SK-N-SH (cell line): ENCODE measurements around the gene TBC1D5. TPM values are rescaled to one million over a fixed set of nuclear protein-coding genes. Genes with fewer than 3 reads are reported as not detected.

ENCODE experiments used
- CTCF ChIA-PET: fragments of 300-600, 350-600 bp; formaldehyde crosslinking; extraction: SDS; loops from one replicate; lab custom pipeline; 2021; lab: Yijun Ruan, JAX
- POLR2A ChIA-PET: fragments of 350-600 bp; sonication (Branson Sonifier 250); formaldehyde crosslinking; extraction: SDS; loops from one replicate; lab custom pipeline; 2020; ENCODE audit warnings: antibody characterized with exemption, inconsistent platforms; lab: Yijun Ruan, JAX
- DNase-seq: peaks from one replicate; pipeline ENCODE4 v3.0.0; 2012
- H2AFZ ChIP-seq: fragments of 200-600 bp; sonication (generic); 2 replicates; pipeline ENCODE4 v1.8.1; 2016; ENCODE audit warnings: antibody characterized with exemption, mild to moderate bottlenecking, low read depth
- H3F3A ChIP-seq: fragments of 200-600 bp; sonication (generic); replicated peaks from 2 replicates; pipeline ENCODE3; 2016; ENCODE audit warnings: antibody characterized with exemption, mild to moderate bottlenecking; ENCODE audit not compliant: insufficient read depth
- H3K27ac ChIP-seq, 2 experiments: fragments of 200-500 bp in 1 of 2; fragments of 200-600 bp in 1 of 2; sonication (Bioruptor generic) in 1 of 2; sonication (generic), shearing (Covaris generic) in 1 of 2; 2 replicates each; pipeline versions ENCODE4 v1.5.1 to v1.6.1; 2014 to 2016; ENCODE audit warnings: low read depth in 2 of 2, inconsistent platforms in 1 of 2, low read length in 1 of 2, mild to moderate bottlenecking in 1 of 2, mixed read lengths in 1 of 2
- H3K27me3 ChIP-seq: fragments of 200-600 bp; sonication (generic), shearing (Covaris generic); 2 replicates; pipeline ENCODE4 v1.6.1; 2016; ENCODE audit warnings: mixed run types; ENCODE audit not compliant: insufficient read depth
- H3K36me3 ChIP-seq, 2 experiments: fragments of 200-500 bp in 1 of 2; fragments of 200-600 bp in 1 of 2; sonication (Bioruptor generic) in 1 of 2; sonication (generic) in 1 of 2; replicated peaks in 1 of 2; 2 replicates each; pipeline versions ENCODE3 to v1.5.1; 2014 to 2016; ENCODE audit warnings: low read length in 1 of 2, mild to moderate bottlenecking in 1 of 2; ENCODE audit not compliant: insufficient read depth in 2 of 2, control insufficient read depth in 1 of 2
- H3K4me1 ChIP-seq, 2 experiments: fragments of 200-500 bp in 1 of 2; fragments of 200-600 bp in 1 of 2; sonication (Bioruptor generic) in 1 of 2; sonication (generic), shearing (Covaris generic) in 1 of 2; 2 replicates each; pipeline versions ENCODE4 v1.5.1 to v1.6.1; 2014 to 2016; ENCODE audit warnings: low read depth in 1 of 2, low read length in 1 of 2, mixed run types in 1 of 2; ENCODE audit not compliant: insufficient read depth in 2 of 2, control insufficient read depth in 1 of 2
- H3K4me2 ChIP-seq: fragments of 200-600 bp; sonication (generic), shearing (Covaris generic); 2 replicates; pipeline ENCODE4 v1.6.1; 2017; ENCODE audit warnings: mixed run types
- H3K4me3 ChIP-seq, 2 experiments: fragments of 200-500 bp in 1 of 2; fragments of 200-600 bp in 1 of 2; sonication (Bioruptor generic) in 1 of 2; sonication (generic), shearing (Covaris generic) in 1 of 2; 2 replicates each; pipeline versions ENCODE4 v1.5.1 to v1.8.1; 2014 to 2016; ENCODE audit warnings: low read depth in 2 of 2, inconsistent platforms in 1 of 2, low read length in 1 of 2, mild to moderate bottlenecking in 1 of 2, mixed read lengths in 1 of 2, moderate library complexity in 1 of 2
- H3K79me2 ChIP-seq: fragments of 200-600 bp; sonication (generic); 2 replicates; pipeline ENCODE4 v1.8.1; 2017; ENCODE audit warnings: mild to moderate bottlenecking; ENCODE audit not compliant: insufficient read depth
- H3K9ac ChIP-seq: fragments of 200-600 bp; sonication (generic); 2 replicates; pipeline ENCODE4 v1.6.1; 2017; ENCODE audit warnings: mixed run types
- H3K9me2 ChIP-seq: fragments of 200-600 bp; sonication (generic); 2 replicates; pipeline ENCODE4 v1.6.1; 2017; ENCODE audit warnings: mixed run types
- H3K9me3 ChIP-seq: fragments of 200-600 bp; sonication (generic); 2 replicates; pipeline ENCODE4 v1.6.1; 2017; ENCODE audit warnings: mixed run types, mild to moderate bottlenecking, moderate library complexity
- H4K20me1 ChIP-seq: fragments of 200-600 bp; sonication (generic); 2 replicates; pipeline ENCODE4 v1.6.1; 2017; ENCODE audit warnings: mild to moderate bottlenecking, mixed run types; ENCODE audit not compliant: insufficient read depth
- CHD2 ChIP-seq: fragments of 150-350 bp; IDR thresholded peaks from 2 replicates; pipeline ENCODE4 v1.6.1; 2018; ENCODE audit warnings: low read length; ENCODE audit not compliant: partially characterized antibody
- EP300 ChIP-seq, 2 experiments: IDR thresholded peaks; 2 replicates each; pipeline versions ENCODE4 v1.4.0 to v1.6.1; 2012; ENCODE audit warnings: borderline replicate concordance in 1 of 2, low read depth in 1 of 2, low read length in 1 of 2
- EZH2phosphoT487 ChIP-seq: fragments of 200-600 bp; sonication (generic); IDR thresholded peaks from 2 replicates; pipeline ENCODE4 v1.6.1; 2017; ENCODE audit warnings: low read depth, mixed run types, mild to moderate bottlenecking, antibody characterized with exemption, moderate library complexity, borderline replicate concordance
- FOXJ3 ChIP-seq: sonication (generic); formaldehyde crosslinking; IDR thresholded peaks from 2 replicates; pipeline ENCODE4 v1.5.1; 2020; ENCODE audit warnings: mild to moderate bottlenecking, missing genetic modification reagents
- FOXM1 ChIP-seq: IDR thresholded peaks from 2 replicates; pipeline ENCODE4 v1.4.0; 2012; ENCODE audit warnings: low read depth, mild to moderate bottlenecking
- JUND ChIP-seq: IDR thresholded peaks from 2 replicates; pipeline ENCODE4 v1.4.0; 2012
- MEF2A ChIP-seq: IDR thresholded peaks from 2 replicates; pipeline ENCODE4 v1.4.0; 2012; ENCODE audit warnings: low read depth, borderline replicate concordance
- MXI1 ChIP-seq: IDR thresholded peaks from 2 replicates; pipeline ENCODE4 v1.6.1; 2012; ENCODE audit warnings: mild to moderate bottlenecking, low read depth, low read length, improper control_type of control experiment
- NFIC ChIP-seq: IDR thresholded peaks from 2 replicates; pipeline ENCODE4 v1.4.0; 2012; ENCODE audit warnings: borderline replicate concordance
- RAD21 ChIP-seq: IDR thresholded peaks from 2 replicates; pipeline ENCODE4 v1.6.1; 2012; ENCODE audit warnings: mild to moderate bottlenecking, low read length
- RCOR1 ChIP-seq: fragments of 150-350 bp; IDR thresholded peaks from 2 replicates; pipeline ENCODE4 v1.6.1; 2017; ENCODE audit warnings: antibody characterized with exemption, low read length
- REST ChIP-seq: IDR thresholded peaks from 2 replicates; pipeline ENCODE4 v1.6.1; 2012; ENCODE audit warnings: mild to moderate bottlenecking, low read depth, low read length, moderate library complexity
- RXRA ChIP-seq: IDR thresholded peaks from 2 replicates; pipeline ENCODE4 v1.4.0; 2012; ENCODE audit warnings: low read depth, mild to moderate bottlenecking, borderline replicate concordance
- SIN3A ChIP-seq: IDR thresholded peaks from 2 replicates; pipeline ENCODE4 v1.6.1; 2012; ENCODE audit warnings: low read depth, mild to moderate bottlenecking, low read length, moderate library complexity, borderline replicate concordance
- SMC3 ChIP-seq: IDR thresholded peaks from 2 replicates; pipeline ENCODE4 v1.6.1; 2012; ENCODE audit warnings: low read depth, low read length, improper control_type of control experiment
- USF1 ChIP-seq: IDR thresholded peaks from 2 replicates; pipeline ENCODE4 v1.4.0; 2012; ENCODE audit warnings: low read depth, borderline replicate concordance
- ZBTB33 ChIP-seq: IDR thresholded peaks from 2 replicates; pipeline ENCODE4 v1.4.0; 2012; ENCODE audit warnings: low read depth, borderline replicate concordance
- WGBS: methylation state at CpG from one replicate; pipeline ENCODE4 v1.1.6; 2017; ENCODE audit warnings: low lambda C conversion rate; 5-methylcytosine and 5-hydroxymethylcytosine counted together
- polyA plus RNA-seq, 3 experiments: library from polyadenylated mRNA; depleted of rRNA; stranded (reverse); fragments of >200 nt; gene quantifications; 2 replicates each; pipeline ENCODE4 v1.2.3, GENCODE V29; 2012

Gene TBC1D5
- polyA plus RNA-seq, 1 of the 3 experiments (the other 2 are of a cell fraction), result 19.5 TPM

- Histone ChIP-seq H3K9ac (no peak overlapping the region), H3K4me1 (no peaks in the 10 kb centered on the region; a peak in 1 of 4 replicates), H3K4me3 (no peak overlapping the region), H4K20me1 (no peaks in the 10 kb centered on the region), H3K27ac (no peak overlapping the region), H3K27me3 (no peaks in the 10 kb centered on the region), H3K36me3 (peaks cover 3% of the 10 kb centered on the region in 2 experiments), H3K79me2 (no peaks in the 10 kb centered on the region), H3K4me2 (no peak overlapping the region), H3K9me2 (no peaks in the 10 kb centered on the region), H3K9me3 (no peaks in the 10 kb centered on the region), H2AFZ (no peak overlapping the region), H3F3A (no peaks in the 10 kb centered on the region)
- 96% methylated on average over 3 of the region's 3 CpGs for WGBS
- ChIA-PET POLR2A (no interaction called here), CTCF (interaction anchor here (0.6 to 0.9 kb wide), 2 partner anchors 284 to 1592 kb away, joined by 3 read pairs; no protein-coding TSS in a partner anchor)
- DNase-seq, result no peak
- TF ChIP-seq RAD21 (no peak), RXRA (no peak), CHD2 (no peak), USF1 (no peak), JUND (no peak), MXI1 (no peak), SMC3 (no peak), FOXJ3 (CRISPR knock-in tag) (no peak), NFIC (no peak), EZH2phosphoT487 (no peak), EP300 (IDR thresholded peaks at IDR 0.05; ENCODE audit: borderline replicate concordance in 1 of 2, low read depth in 1 of 2, low read length in 1 of 2) (no peak), SIN3A (no peak), RCOR1 (no peak), MEF2A (no peak), FOXM1 (no peak), REST (no peak), ZBTB33 (no peak)
Observed at GRCh38 chr3:17360991-17361390, 381.4 kb downstream of the TBC1D5 start.
